CD8-positive, alpha-beta memory T cell (primary cell): ENCODE results near the gene ZNRD2. TPM values are rescaled to one million over a fixed set of nuclear protein-coding genes. Genes with fewer than 3 reads are reported as not detected.

Source experiments
- CTCF ChIA-PET: fragments of 350-600 bp; sonication (Branson Sonifier 250); formaldehyde crosslinking; loops from one replicate; lab custom pipeline; 2021; ENCODE audit warnings: antibody characterized with exemption; lab: Charles Lee
- POLR2A ChIA-PET: fragments of 350-600 bp; sonication (Branson Sonifier 250); formaldehyde crosslinking; loops from one replicate; lab custom pipeline; 2021; ENCODE audit warnings: antibody characterized with exemption; lab: Charles Lee
- DNase-seq, 5 donors: peaks; one replicate each; pipeline versions ENCODE4 v3.0.0 to v3.0.0-alpha.2; 2020 to 2022; ENCODE audit warnings: mixed read lengths in 1 of 5
- H3K27ac ChIP-seq: one replicate; pipeline ENCODE4 v1.7.0; 2013; ENCODE audit warnings: low read depth, mild to moderate bottlenecking, low read length, moderate library complexity
- H3K27me3 ChIP-seq: 2 replicates; pipeline ENCODE4 v1.7.0; 2013; ENCODE audit warnings: low read length, mild to moderate bottlenecking; ENCODE audit not compliant: insufficient read depth, poor library complexity, severe bottlenecking
- H3K36me3 ChIP-seq: 2 replicates; pipeline ENCODE4 v1.7.0; 2013; ENCODE audit warnings: mild to moderate bottlenecking, low read length, moderate library complexity; ENCODE audit not compliant: insufficient read depth
- H3K4me1 ChIP-seq: 2 replicates; pipeline ENCODE4 v1.7.0; 2013; ENCODE audit warnings: mild to moderate bottlenecking, low read length, moderate library complexity; ENCODE audit not compliant: insufficient read depth
- H3K4me3 ChIP-seq: 2 replicates; pipeline ENCODE4 v1.7.0; 2013; ENCODE audit warnings: mild to moderate bottlenecking, low read length
- H3K9me3 ChIP-seq: 2 replicates; pipeline ENCODE4 v1.7.0; 2013; ENCODE audit warnings: mild to moderate bottlenecking, low read length
- H3K27ac Mint-ChIP-seq, 8 donors: one replicate each; pipeline ENCODE4 v1.8.0; 2020 to 2021; ENCODE audit warnings: mixed read lengths in 8 of 8, mild to moderate bottlenecking in 6 of 8, inconsistent platforms in 3 of 8, moderate library complexity in 3 of 8
- H3K27me3 Mint-ChIP-seq, 2 donors: one replicate each; pipeline ENCODE4 v1.8.0; 2020 to 2021; ENCODE audit warnings: mixed read lengths in 2 of 2, mild to moderate bottlenecking in 1 of 2, moderate library complexity in 1 of 2
- H3K36me3 Mint-ChIP-seq, 3 donors: one replicate each; pipeline ENCODE4 v1.8.0; 2020 to 2021; ENCODE audit warnings: mixed read lengths in 3 of 3, inconsistent platforms in 1 of 3, mild to moderate bottlenecking in 1 of 3
- H3K4me1 Mint-ChIP-seq, 3 donors: one replicate each; pipeline ENCODE4 v1.8.0; 2020 to 2021; ENCODE audit warnings: mixed read lengths in 3 of 3, inconsistent platforms in 1 of 3, mild to moderate bottlenecking in 1 of 3
- H3K4me3 Mint-ChIP-seq, 7 donors: one replicate each; pipeline ENCODE4 v1.8.0; 2020 to 2021; ENCODE audit warnings: mixed read lengths in 7 of 7, mild to moderate bottlenecking in 6 of 7, moderate library complexity in 4 of 7, inconsistent platforms in 2 of 7
- H3K9me3 Mint-ChIP-seq, 5 donors: one replicate each; pipeline ENCODE4 v1.8.0; 2020 to 2022; ENCODE audit warnings: mixed read lengths in 5 of 5, mild to moderate bottlenecking in 3 of 5, moderate library complexity in 2 of 5, inconsistent platforms in 1 of 5
- polyA plus RNA-seq: library from polyadenylated mRNA; unstranded; fragments of 300-500 nt; fragmentation: Illumina TruSeq; gene quantifications from one replicate; pipeline ENCODE4 v1.2.3, GENCODE V29; 2021
- total RNA-seq, 2 experiments: library from RNA; stranded (reverse); gene quantifications; one replicate each; pipeline ENCODE4 v1.2.3, GENCODE V29; 2021

The ZNRD2 gene
- total and polyA plus RNA-seq, 3 experiments from 2014 or later: 69.6 to 81.4 (median 77.9) TPM

DNA sequence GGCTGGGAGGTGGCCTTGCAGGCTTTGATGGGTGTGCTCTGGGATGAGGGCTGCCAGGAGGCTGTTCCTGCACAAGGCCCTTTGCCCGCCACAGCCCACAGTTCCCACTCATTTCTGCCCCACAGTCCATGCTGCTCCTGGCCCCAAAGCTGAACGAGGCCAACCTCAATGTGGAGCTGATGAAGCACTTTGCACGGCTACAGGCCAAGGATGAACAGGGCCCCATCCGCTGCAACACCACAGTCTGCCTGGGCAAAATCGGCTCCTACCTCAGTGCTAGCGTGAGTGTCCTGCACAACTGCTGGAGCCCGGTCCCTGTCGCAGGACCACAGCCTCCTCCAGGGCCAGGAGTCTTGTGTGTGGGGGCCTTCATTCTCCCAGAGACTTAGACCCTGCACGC, 35.2 kb upstream of the ZNRD2 start:
- Mint-ChIP-seq H3K27ac (peak overlapping the region in 1 of 8 donors; percentile 54), H3K9me3 (no peaks in the 10 kb centered on the region), H3K4me1 (peaks cover 2 to 3% (median 3%) of the 10 kb centered on the region in 3 donors), H3K36me3 (peaks cover 0 to 63% (median 11%) of the 10 kb centered on the region in 3 donors), H3K4me3 (no peak overlapping the region), H3K27me3 (no peaks in the 10 kb centered on the region)
- H3K4me3 ChIP-seq: no peak overlapping the region
- H3K27ac ChIP-seq: no peak overlapping the region
- H3K9me3 ChIP-seq: no peaks in the 10 kb centered on the region
- no peaks in the 10 kb centered on the region for H3K27me3 ChIP-seq
- DNase-seq: no peak
- ChIA-PET POLR2A (no interaction called here), CTCF (interaction anchor here (12.4 kb wide), 1 partner anchor 56 kb away, joined by 258 read pairs; the partner anchor contains the start of gene KCNK7)
- H3K4me1 ChIP-seq: peaks cover 4% of the 10 kb centered on the region
- peaks cover 22% of the 10 kb centered on the region for H3K36me3 ChIP-seq

DNA sequence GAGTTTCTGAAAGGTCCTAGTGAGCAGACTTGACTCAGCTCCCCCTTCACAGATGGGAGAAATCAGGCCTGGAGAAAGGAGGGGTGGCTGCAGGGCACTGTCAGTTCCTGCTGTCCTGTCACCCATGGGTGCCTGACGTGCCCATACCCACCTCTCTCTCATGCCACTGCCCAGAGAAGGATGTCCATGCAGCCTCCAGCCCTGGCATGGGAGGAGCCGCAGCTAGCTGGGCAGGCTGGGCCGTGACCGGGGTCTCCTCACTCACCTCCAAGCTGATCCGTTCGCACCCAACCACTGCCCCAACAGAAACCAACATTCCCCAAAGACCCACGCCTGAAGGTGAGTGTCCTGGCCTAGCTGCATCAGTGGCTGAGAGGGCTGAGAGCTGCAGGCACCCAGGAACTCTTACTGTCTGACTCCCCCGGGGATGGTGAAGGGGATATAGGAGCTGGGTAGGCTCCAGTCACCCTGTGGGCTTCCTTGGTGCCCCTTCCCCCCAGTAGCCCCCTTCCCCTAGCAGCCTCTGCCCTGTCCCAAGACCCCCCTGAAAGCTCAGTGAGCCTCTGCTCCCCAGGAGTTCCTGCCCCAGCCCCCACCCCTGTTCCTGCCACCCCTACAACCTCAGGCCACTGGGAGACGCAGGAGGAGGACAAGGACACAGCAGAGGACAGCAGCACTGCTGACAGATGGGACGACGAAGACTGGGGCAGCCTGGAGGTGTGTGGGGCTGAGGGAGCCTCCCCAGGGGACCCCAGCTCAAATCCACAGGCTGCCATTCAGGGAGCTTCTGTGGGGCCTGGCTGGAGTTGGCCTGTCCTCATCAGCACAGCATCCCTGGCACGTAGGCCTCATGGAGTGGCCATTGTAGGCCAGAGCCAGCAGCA, 33.6 kb upstream of the ZNRD2 start:
- ChIA-PET POLR2A (interaction anchor here (1.1 kb wide), 1 partner anchor 12 kb away, joined by 4 read pairs; the partner anchor contains the start of gene SCYL1), CTCF (interaction anchor here (1.1 to 12.4 kb wide), 4 partner anchors 9 to 54 kb away, joined by 3 to 258 read pairs (median 6); partner anchors contain the start of genes FAM89B and KCNK7)
- peaks cover 3 to 8% (median 7%) of the 10 kb centered on the region in 3 donors for H3K4me1 Mint-ChIP-seq
- H3K36me3 Mint-ChIP-seq: peaks cover 0 to 52% (median 6%) of the 10 kb centered on the region in 3 donors
- DNase-seq: no peak
- H3K36me3 ChIP-seq: peaks cover 7% of the 10 kb centered on the region
- H3K27ac ChIP-seq: no peak overlapping the region
- H3K9me3 ChIP-seq: no peaks in the 10 kb centered on the region
- H3K27me3 Mint-ChIP-seq: no peaks in the 10 kb centered on the region
- H3K9me3 Mint-ChIP-seq: no peaks in the 10 kb centered on the region
- peaks cover 8% of the 10 kb centered on the region for H3K4me1 ChIP-seq
- peak overlapping the region in 1 of 8 donors; percentile 81 for H3K27ac Mint-ChIP-seq
- H3K4me3 Mint-ChIP-seq: no peak overlapping the region
- no peaks in the 10 kb centered on the region for H3K27me3 ChIP-seq
- no peak overlapping the region for H3K4me3 ChIP-seq

DNA sequence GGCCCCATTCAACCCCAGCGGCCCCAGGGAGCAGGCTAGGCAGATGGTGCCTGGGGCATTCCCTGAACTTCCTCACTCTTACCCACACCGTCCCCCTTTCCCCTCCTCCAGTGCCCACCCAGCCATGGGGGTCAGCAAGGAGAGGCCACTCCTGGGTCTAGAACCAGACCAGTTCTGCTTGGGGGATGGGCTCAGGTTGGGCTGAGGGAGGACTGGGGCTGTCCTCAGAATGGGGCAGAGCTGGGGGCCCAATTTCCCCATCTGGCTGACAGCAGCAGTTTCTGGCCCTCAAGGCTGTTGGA, 33.0 kb upstream of the ZNRD2 start:
- Mint-ChIP-seq H3K4me3 (peak overlapping the region in 2 of 7 donors; percentile 24 to 42), H3K27ac (peak overlapping the region in 5 of 8 donors; percentile 12 to 92 (median 43)), H3K4me1 (peaks cover 6 to 12% (median 12%) of the 10 kb centered on the region in 3 donors), H3K27me3 (no peaks in the 10 kb centered on the region), H3K36me3 (peaks cover 0 to 49% (median 6%) of the 10 kb centered on the region in 3 donors), H3K9me3 (no peaks in the 10 kb centered on the region)
- Histone ChIP-seq H3K4me1 (peaks cover 10% of the 10 kb centered on the region), H3K27me3 (no peaks in the 10 kb centered on the region), H3K9me3 (no peaks in the 10 kb centered on the region), H3K4me3 (no peak overlapping the region), H3K27ac (no peak overlapping the region), H3K36me3 (peaks cover 7% of the 10 kb centered on the region)
- no peak for DNase-seq
- ChIA-PET POLR2A (interaction anchor here (0.5 to 1.1 kb wide), 3 partner anchors 8 to 123 kb away, joined by 3 to 7 read pairs (median 4); partner anchors contain the start of gene SCYL1), CTCF (interaction anchor here (2.2 to 12.4 kb wide), 2 partner anchors 9 to 53 kb away, joined by 7 to 258 read pairs; partner anchors contain the start of gene KCNK7)

DNA sequence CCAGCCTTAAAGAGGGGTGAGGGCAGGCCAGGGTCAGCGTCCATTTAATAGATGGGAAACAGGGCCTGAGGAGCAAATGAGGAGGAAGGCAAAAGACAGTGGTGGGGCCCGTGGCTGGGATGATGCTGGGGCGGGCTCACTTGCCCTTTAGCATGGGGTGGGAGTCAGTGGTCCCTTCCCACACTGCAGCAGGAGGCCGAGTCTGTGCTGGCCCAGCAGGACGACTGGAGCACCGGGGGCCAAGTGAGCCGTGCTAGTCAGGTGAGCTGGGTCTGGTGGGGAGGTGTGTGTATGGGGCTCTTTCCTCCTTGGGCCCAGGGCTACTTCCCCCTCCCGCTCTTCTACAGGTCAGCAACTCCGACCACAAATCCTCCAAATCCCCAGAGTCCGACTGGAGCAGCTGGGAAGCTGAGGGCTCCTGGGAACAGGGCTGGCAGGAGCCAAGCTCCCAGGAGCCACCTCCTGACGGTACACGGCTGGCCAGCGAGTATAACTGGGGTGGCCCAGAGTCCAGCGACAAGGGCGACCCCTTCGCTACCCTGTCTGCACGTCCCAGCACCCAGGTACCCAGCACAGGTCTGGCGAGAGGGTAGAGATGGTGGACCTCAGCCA, 32.6 kb upstream of the ZNRD2 start:
- H3K27me3 Mint-ChIP-seq: no peaks in the 10 kb centered on the region

DNA sequence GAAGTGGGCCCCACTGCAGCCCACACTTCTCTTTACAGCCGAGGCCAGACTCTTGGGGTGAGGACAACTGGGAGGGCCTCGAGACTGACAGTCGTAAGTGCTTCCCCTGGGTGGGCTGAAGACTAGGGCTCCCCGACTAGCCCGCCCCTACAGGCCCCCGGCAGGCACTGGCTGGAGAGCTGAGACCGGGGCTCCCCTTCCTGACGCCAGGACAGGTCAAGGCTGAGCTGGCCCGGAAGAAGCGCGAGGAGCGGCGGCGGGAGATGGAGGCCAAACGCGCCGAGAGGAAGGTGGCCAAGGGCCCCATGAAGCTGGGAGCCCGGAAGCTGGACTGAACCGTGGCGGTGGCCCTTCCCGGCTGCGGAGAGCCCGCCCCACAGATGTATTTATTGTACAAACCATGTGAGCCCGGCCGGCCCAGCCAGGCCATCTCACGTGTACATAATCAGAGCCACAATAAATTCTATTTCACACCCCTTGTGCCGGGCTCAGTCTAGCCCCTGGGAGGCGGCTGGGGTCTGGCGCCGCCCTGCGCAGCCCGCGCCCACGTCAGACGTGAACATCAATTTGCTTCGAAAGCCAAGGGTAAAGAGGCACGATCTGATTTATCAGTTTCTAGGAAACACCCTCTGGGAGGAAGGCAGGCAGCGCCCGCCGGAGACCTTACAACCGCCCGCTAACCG, 31.9 kb upstream of the ZNRD2 start:
- Mint-ChIP-seq H3K9me3 (no peaks in the 10 kb centered on the region), H3K27me3 (no peaks in the 10 kb centered on the region), H3K36me3 (peaks cover 0 to 37% (median 4%) of the 10 kb centered on the region in 3 donors), H3K27ac (peak overlapping the region in 2 of 8 donors; percentile 26 to 42), H3K4me1 (peaks cover 8 to 12% (median 12%) of the 10 kb centered on the region in 3 donors), H3K4me3 (peak overlapping the region in 5 of 7 donors; percentile 26 to 87 (median 54))
- ChIA-PET CTCF (interaction anchor here (12.4 kb wide), 1 partner anchor 52 kb away, joined by 258 read pairs; the partner anchor contains the start of gene KCNK7), POLR2A (interaction anchor here (0.9 to 1.1 kb wide), 2 partner anchors 9 to 77 kb away, joined by 3 to 7 read pairs; partner anchors contain the start of gene PCNX3)
- Histone ChIP-seq H3K36me3 (no peaks in the 10 kb centered on the region), H3K27me3 (no peaks in the 10 kb centered on the region), H3K9me3 (no peaks in the 10 kb centered on the region), H3K27ac (no peak overlapping the region), H3K4me1 (peaks cover 10% of the 10 kb centered on the region), H3K4me3 (no peak overlapping the region)
- no peak for DNase-seq

More for the DNA sequence above, 32.6 kb upstream of the ZNRD2 start:
- H3K36me3 Mint-ChIP-seq: peaks cover 0 to 44% (median 4%) of the 10 kb centered on the region in 3 donors
- Histone ChIP-seq H3K36me3 (peaks cover 2% of the 10 kb centered on the region), H3K4me1 (peaks cover 10% of the 10 kb centered on the region), H3K27me3 (no peaks in the 10 kb centered on the region), H3K4me3 (no peak overlapping the region), H3K9me3 (no peaks in the 10 kb centered on the region), H3K27ac (no peak overlapping the region)
- H3K4me3 Mint-ChIP-seq: peak overlapping the region in 2 of 7 donors; percentile 24 to 42
- ChIA-PET POLR2A (interaction anchor here (0.5 to 1.1 kb wide), 3 partner anchors 8 to 123 kb away, joined by 3 to 7 read pairs (median 3); partner anchors contain the start of gene PCNX3), CTCF (interaction anchor here (2.2 to 12.4 kb wide), 2 partner anchors 10 to 53 kb away, joined by 7 to 258 read pairs; partner anchors contain the start of gene KCNK7)
- H3K4me1 Mint-ChIP-seq: peaks cover 8 to 12% (median 12%) of the 10 kb centered on the region in 3 donors
- no peaks in the 10 kb centered on the region for H3K9me3 Mint-ChIP-seq
- no peak for DNase-seq
- H3K27ac Mint-ChIP-seq: peak overlapping the region in 6 of 8 donors; percentile 12 to 92 (median 49)

DNA sequence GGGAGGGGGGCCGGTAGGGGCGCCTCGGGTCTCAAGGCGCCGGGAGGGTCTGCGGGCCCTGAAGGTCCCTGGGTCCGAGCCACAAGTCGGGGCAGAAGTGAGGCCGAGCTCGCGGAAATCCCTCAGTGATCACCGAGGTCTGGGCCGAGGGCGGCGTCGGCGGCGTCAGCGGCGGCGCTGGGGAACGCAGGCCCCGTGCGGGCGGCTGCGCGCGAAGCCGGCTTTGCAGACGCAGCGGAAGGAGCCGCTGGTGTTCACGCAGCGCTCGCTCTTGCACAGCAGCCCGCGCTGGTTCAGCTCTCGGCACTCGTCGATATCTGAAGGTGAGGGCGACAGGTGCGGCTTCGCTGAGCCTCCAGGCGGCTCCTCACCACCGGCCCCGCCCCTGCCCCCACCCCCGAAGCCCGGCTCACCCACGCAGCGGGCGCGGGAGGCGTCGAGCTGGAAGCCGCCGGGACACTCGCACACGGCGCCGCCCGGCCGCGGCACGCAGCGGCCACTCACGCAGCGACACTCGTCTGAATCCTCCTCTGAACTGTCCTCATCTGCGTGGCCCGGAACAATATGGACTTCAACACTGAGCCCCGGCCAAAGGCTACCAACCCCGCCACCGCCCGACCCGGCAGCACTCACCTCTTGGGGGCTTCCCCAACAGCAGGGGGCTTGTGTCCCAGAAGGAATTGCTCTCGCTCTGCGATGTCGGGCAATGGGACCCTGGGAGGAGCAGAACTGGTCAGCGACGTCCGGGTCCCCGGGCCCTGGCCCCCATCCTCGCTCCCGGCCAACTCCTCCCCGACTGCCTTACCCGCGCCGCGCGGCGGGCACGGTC, 31.1 kb upstream of the ZNRD2 start:
- ChIA-PET CTCF (interaction anchor here (0.7 to 12.4 kb wide), 16 partner anchors 8 to 75 kb away, joined by 3 to 258 read pairs (median 20); partner anchors contain the start of genes EHBP1L1, FAM89B, KCNK7 and LTBP3), POLR2A (interaction anchor here (0.9 to 2.9 kb wide), 7 partner anchors 13 to 183 kb away, joined by 3 to 34 read pairs (median 5); partner anchors contain the start of genes EHBP1L1, FAM89B and ZNRD2)
- DNase-seq: no peak
- Histone ChIP-seq H3K27me3 (no peaks in the 10 kb centered on the region), H3K4me1 (peaks cover 10% of the 10 kb centered on the region), H3K9me3 (no peaks in the 10 kb centered on the region), H3K36me3 (no peaks in the 10 kb centered on the region), H3K4me3 (no peak overlapping the region), H3K27ac (no peak overlapping the region)
- H3K4me3 Mint-ChIP-seq: no peak overlapping the region
- H3K36me3 Mint-ChIP-seq: peaks cover 0 to 37% (median 4%) of the 10 kb centered on the region in 3 donors
- H3K27ac Mint-ChIP-seq: peak overlapping the region in 2 of 8 donors; percentile 39 to 61
- no peaks in the 10 kb centered on the region for H3K9me3 Mint-ChIP-seq
- no peaks in the 10 kb centered on the region for H3K27me3 Mint-ChIP-seq
- H3K4me1 Mint-ChIP-seq: peaks cover 9 to 12% (median 12%) of the 10 kb centered on the region in 3 donors
